HG03175 (cell line): Measurements from ENCODE around the gene TECPR2.
A peak's percentile ranks its signal among the peaks of the same experiment; 100 is the strongest.
"Not testable (repeated sequence)": the region's sequence is repeated elsewhere in the genome, so short reads cannot be mapped to it uniquely, and the experiment has no call there.

Source experiments
- ATAC-seq: cut with Tn5 transposase; IDR thresholded peaks from one replicate; pipeline ENCODE4 v1.9.1; 2021; ENCODE audit warnings: mild to moderate bottlenecking, moderate library complexity; ENCODE audit not compliant: unreplicated experiment

The TECPR2 gene

GRCh38 chr14:102524451-102525218 lies 161.9 kb downstream of the TECPR2 start:
- peak; percentile 97 for ATAC-seq

- peak; percentile 24 for ATAC-seq
These were observed 162.6 kb downstream of the TECPR2 start for GRCh38 chr14:102525219-102525928.

DNA sequence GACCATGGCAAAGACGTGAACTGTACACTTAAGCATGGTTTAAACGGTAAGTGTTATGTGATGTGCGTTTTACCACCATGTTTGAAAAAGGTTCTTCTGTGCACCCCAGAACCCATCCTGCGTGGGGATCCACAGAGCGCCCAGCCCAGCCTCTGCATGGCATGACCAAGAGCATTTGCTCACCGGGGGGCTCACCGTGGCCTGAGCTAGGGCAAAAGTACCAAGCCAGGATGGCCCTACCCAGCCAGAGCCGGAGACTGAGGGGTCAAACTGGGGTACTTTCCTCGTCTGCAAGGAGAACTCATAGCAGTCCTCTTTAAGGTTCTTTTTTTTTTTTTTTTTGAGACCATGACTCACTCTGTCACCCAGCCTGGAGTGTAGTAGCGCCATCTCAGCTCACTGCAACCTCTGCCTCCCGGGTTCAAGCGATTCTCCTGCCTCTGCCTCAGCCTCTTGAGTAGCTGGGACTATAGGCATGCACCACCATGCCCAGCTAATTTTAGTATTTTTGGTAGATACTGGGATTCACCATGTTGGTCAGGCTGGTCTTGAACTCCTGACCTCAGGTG lies 163.3 kb downstream of the TECPR2 start:
- no peak for ATAC-seq

DNA sequence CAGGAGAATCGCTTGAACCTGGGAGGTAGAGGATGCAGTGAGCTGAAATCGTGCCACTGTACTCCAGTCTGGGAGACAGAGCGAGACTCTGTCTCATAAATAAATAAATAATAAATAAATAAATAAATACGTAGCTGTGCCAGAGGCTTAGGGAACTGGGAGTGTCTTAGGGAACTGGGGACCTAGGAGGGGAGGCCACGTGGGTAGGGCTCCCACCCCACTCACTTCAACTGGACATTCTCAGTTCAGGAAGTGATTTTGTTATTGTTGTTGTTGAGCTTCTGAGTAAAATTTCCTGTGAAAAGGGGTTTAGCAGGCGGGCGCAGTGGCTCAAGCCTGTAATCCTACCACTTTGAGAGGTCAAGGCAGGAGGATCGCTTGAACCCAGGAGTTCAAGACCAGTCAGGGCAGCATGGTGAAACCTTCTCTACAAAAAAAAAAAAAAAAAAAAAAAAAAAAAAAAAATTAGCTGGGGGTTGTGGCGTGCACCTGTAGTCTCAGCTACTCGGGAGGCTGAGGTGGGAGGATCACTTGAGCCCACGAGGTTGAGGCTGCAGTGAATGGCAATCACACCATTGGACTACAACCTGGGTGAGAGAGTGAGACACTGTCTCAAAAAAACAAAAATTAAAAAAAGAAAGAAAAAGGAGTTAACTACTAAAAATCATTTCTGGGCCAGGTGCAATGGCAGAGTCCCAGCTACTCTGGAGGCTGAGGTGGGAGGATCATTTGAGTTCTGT lies 165.9 kb downstream of the TECPR2 start:
- ATAC-seq = no peak

DNA sequence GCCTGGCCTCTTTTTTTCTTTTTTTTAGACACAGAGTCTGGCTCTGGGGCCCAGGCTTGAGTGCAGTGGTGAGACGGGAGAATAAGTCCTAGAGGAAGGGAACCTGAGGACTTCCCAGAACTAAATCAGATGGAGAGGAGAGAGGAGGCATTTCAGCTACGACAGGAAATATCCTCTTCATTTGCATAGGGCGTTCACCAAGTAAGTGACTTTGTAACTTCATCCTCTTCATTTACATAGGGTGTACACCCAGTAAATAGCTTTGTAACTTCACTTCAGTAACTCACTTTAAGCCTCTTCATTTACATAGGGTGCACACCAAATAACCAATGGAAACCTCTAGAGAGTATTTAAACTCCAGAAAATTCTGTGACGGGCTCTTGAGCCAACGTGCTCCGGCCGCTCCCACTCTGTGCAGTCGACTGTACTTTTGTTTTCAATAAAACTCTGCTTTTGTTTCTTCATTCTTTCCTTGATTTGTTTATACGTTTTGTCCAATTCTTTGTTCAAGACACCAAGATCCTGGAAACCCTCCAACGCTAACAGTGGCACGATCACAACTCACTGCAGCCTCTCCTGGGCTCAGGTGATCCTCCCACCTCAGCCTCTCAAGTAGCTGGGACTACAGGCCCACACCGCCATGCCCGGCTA lies 168.2 kb downstream of the TECPR2 start:
- ATAC-seq = no peak

DNA sequence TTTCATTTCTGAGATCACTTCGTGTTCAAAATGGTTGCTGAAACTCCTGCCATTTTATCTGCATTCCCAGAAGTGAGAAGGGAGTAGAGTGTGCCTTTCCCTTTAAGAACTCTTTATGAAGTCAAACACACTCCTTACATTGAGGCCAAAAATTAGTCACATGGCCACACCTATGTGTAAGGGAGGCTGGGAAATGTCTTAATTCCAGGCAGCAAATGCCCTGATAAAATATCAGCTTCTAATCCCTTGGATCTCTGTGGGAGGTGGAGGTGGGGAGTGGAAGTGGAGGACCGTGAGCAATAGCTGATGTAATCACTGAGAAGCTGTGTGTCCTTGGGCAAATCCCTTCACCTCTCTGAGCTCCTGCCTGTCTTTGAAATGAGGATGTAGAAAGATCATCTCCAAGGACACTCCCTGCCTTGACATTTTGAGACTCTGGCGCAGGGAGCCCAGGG lies 169.5 kb downstream of the TECPR2 start:
- no peak for ATAC-seq

GRCh38 chr14:102537981-102538601 lies 175.3 kb downstream of the TECPR2 start:
- ATAC-seq = no peak

- no peak for ATAC-seq
These were observed 176.1 kb downstream of the TECPR2 start for GRCh38 chr14:102538602-102539543.

GRCh38 chr14:102539544-102540314 lies 177.0 kb downstream of the TECPR2 start:
- ATAC-seq = no peak

- ATAC-seq = no peak
These were observed 177.7 kb downstream of the TECPR2 start for GRCh38 chr14:102540315-102541028.

- not testable (repeated sequence) for ATAC-seq
These were observed 178.3 kb downstream of the TECPR2 start for GRCh38 chr14:102541029-102541491.

GRCh38 chr14:102541771-102542170 lies 179.0 kb downstream of the TECPR2 start:
- no peak for ATAC-seq

DNA sequence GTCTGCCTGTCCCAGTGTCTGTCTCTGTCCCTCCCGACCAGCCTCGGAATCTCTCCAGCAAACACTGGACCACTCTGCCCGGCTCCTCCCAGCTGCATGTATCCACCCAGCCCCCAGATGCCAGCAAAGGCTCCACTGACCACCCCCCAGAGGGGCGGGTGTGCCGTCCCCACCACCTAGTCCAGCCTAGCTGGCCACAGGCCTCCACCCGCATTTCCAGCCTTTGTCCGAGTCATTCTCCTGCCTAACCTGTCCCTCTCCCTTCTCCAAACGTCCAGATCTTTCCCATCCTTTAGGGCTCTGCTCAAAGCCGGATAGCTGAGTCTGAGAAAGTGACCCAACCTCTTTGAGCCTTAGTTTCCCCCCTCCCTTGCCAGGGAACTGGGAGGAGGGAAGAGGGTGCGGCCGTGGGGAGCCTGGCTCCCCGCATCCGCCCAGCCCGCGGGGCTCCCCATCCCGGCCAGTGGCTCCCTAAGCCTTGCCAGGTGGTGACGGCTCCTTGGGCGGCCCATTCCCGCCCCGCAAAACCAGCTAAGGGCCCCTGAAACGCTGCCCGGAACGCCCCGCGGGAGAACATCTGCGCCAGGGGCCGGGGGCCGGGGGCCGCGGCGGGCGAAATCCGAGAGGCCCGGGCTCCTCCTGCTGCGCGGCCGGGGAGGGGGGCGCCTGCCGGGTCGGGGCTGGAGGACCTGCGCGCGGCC lies 181.5 kb downstream of the TECPR2 start:
- ATAC-seq = no peak

DNA sequence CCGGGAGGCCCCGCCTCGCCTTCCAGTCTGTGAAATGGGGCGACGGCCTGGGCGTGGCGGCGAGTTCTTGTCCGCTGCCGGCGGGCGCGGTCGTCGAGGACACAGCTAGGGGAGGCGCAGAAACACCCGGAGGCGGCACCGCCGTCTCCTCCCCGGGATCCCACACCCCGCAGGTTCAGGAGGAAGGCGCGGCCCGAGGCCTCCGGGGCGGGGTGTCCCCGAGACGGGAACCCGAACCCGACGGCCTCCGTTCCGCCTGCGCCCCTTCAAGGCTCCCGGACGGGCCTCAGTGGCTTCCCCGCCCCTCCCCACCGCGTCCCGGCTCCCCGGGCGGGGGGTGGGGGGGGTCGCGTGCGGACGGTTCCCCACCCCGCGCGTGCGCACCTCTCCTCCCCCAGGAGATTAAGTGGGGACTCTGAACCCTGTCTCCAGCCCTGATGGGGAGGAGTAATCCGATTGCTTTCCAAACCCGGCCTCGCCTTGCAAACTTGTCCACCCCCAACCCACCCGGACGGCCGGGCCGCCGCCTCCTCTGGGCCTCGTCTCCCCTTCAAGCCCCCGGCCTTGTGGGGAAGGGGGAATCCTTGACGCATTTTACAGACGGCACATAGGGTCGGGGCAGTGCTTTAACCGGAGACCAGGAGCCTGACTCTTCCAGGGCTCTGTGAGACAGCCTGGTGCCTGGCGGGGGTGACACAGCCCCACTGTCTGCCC lies 182.2 kb downstream of the TECPR2 start:
- no peak for ATAC-seq

DNA sequence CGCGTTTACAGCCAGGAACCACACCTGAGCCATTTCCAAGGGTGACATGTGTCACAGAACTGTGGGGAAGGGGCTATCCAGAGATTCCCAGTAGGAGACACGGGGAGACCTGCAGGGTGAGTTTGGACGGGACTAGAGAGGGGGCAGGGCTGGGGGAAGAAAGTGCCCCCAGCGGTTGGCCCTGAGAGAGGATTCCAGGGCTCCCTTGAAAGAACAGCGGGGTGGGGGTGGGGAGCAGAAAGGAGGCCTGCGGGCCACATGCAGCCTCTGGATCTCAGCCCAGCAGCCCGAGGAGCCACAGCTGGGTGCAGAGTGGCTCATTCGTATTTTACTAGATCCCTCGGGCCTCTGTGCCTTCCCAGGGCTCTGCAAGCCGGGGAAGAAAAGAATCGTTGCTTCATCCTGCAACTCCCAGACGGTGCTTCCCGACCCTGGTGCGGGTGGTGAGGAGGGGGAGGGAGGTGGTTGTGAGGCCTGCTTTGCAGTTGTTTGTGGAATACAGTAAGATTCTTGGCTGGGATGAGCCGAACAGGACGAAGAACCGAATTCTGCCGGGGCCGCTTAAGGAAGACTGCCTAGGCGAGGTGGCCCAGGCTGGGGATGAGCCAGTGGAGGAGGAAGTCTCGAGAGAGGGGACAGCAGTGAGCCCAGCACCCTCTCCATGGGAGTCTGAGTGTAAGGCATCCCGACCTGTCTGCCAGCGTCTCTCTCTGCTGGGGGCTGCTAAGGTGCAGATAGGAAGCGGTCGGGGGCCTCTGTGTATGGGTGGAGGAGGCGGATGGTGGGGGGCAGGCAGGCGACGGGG lies 182.9 kb downstream of the TECPR2 start:
- ATAC-seq = no peak
